HEK293T (cell line): Measurements from ENCODE around the gene PHLDA3.

ENCODE experiments used
- CTCF ChIA-PET: fragments of 350-600 bp; formaldehyde crosslinking; extraction: SDS; loops from one replicate; lab custom pipeline; 2021; ENCODE audit warnings: antibody characterized with exemption, inconsistent platforms; lab: Yijun Ruan, JAX
- POLR2A ChIA-PET: fragments of 350-600 bp; formaldehyde crosslinking; extraction: SDS; loops from one replicate; lab custom pipeline; 2020; ENCODE audit warnings: antibody characterized with exemption, inconsistent platforms; lab: Yijun Ruan, JAX
- DNase-seq: peaks from one replicate; pipeline ENCODE4 v3.0.0; 2012; ENCODE audit warnings: mixed read lengths; ENCODE audit errors: extremely low spot score
- ARNT ChIP-seq: fragments of 450-650 bp; IDR thresholded peaks from 2 replicates; pipeline ENCODE4 v1.6.1; 2017; ENCODE audit warnings: mild to moderate bottlenecking
- BHLHE40 ChIP-seq: fragments of 450-650 bp; IDR thresholded peaks from 2 replicates; pipeline ENCODE4 v1.6.1; 2016; ENCODE audit warnings: mild to moderate bottlenecking, moderate library complexity, borderline replicate concordance
- CTBP1 ChIP-seq: fragments of 450-650 bp; IDR thresholded peaks from 2 replicates; pipeline ENCODE4 v1.6.1; 2016; ENCODE audit warnings: borderline replicate concordance
- ELF4 ChIP-seq: fragments of 450-650 bp; IDR thresholded peaks from 2 replicates; pipeline ENCODE4 v1.6.1; 2017; ENCODE audit warnings: antibody characterized with exemption
- FOXA1 ChIP-seq: fragments of 450-650 bp; IDR thresholded peaks from 2 replicates; pipeline ENCODE4 v1.6.1; 2016; ENCODE audit warnings: mild to moderate bottlenecking
- FOXK2 ChIP-seq: fragments of 450-650 bp; IDR thresholded peaks from 2 replicates; pipeline ENCODE4 v1.6.1; 2016; ENCODE audit warnings: mild to moderate bottlenecking
- FOXM1 ChIP-seq: fragments of 450-650 bp; IDR thresholded peaks from 2 replicates; pipeline ENCODE4 v1.6.1; 2017; ENCODE audit warnings: mild to moderate bottlenecking, borderline replicate concordance
- HDGF ChIP-seq: fragments of 450-650 bp; IDR thresholded peaks from 2 replicates; pipeline ENCODE4 v1.6.1; 2017; ENCODE audit warnings: antibody characterized with exemption, borderline replicate concordance
- L3MBTL2 ChIP-seq: fragments of 450-650 bp; conservative IDR thresholded peaks from 2 replicates; pipeline ENCODE4 v1.6.1; 2016; ENCODE audit warnings: mild to moderate bottlenecking
- LEF1 ChIP-seq: fragments of 450-650 bp; IDR thresholded peaks from 2 replicates; pipeline ENCODE4 v1.6.1; 2017; ENCODE audit warnings: mild to moderate bottlenecking, borderline replicate concordance
- NFRKB ChIP-seq: fragments of 450-650 bp; IDR thresholded peaks from 2 replicates; pipeline ENCODE4 v1.6.1; 2016; ENCODE audit warnings: mild to moderate bottlenecking, moderate library complexity
- SP1 ChIP-seq: fragments of 450-650 bp; IDR thresholded peaks from 2 replicates; pipeline ENCODE4 v1.6.1; 2017
- SUZ12 ChIP-seq: fragments of 450-650 bp; IDR thresholded peaks from 2 replicates; pipeline ENCODE4 v1.6.1; 2016; ENCODE audit warnings: mild to moderate bottlenecking
- TARDBP ChIP-seq: fragments of 450-650 bp; IDR thresholded peaks from 2 replicates; pipeline ENCODE4 v1.6.1; 2016
- ZNF384 ChIP-seq: fragments of 450-650 bp; IDR thresholded peaks from 2 replicates; pipeline ENCODE4 v1.6.1; 2016
- TF ChIP-seq, protein P1 (sequence below): fragments of 450-650 bp; IDR thresholded peaks from 2 replicates; pipeline ENCODE4 v1.6.1; 2016

Gene PHLDA3

DNA sequence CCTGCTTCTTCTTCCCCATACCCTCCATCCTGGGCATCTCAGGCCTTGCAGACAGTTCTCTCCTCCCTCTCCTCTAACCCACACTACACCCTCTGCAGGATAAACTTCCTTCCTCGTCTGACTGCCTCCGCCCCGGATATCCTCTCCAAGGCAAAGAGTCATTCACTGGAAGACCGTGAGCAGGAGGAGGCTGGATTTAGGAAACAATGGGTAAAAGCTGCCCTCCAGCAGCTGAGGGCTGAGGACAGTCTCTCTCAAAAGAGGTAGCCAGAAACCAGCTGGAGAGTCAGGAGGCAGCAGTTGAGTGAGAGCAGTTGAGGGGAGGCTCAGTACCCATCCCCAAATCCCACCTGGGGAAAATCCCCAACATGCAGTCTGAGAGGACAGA lies 36.5 kb upstream of the PHLDA3 start:
- ChIA-PET CTCF (interaction anchor here (1.3 to 1.5 kb wide), 2 partner anchors 25 to 69 kb away, joined by 3 to 5 read pairs; no protein-coding TSS in a partner anchor), POLR2A (no interaction called here)
- no peak for DNase-seq
- TF ChIP-seq FOXA1 (no peak), TARDBP (no peak), SUZ12 (no peak)

DNA sequence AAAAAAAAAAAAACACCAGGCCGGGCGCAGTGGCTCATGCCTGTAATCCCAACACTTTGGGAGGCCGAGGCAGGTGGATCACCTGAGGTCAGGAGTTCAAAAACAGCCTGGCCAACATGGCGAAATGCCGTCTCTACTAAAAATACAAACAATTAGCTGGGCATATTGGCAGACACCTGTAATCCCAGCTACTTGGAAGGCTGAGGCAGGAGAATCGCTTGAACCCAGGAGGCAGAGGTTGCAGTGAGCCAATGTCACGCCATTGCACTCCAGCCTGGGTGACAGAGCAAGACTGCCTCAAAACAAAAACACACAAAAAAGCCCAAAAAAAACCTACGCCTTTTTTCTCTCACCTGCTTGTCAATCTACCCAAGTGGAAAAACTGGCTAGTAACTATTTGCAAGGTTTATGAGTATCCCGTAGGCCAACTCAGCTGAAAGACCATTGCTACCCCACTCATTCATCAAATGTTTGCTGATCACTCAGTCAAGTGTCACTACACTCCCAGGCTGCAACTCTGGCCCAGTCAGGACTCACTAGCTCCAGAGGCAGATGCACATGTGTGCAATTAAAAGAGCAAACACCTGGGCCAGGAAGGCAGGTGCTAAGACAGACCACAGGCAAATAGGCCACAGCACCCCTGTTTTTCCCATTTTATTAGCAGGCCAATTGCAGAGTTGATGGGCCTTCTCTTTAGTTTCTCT lies 36.0 kb upstream of the PHLDA3 start:
- ChIA-PET CTCF (interaction anchor here (0.5 to 5.0 kb wide), 4 partner anchors 8 to 355 kb away, joined by 3 to 58 read pairs (median 18); no protein-coding TSS in a partner anchor), POLR2A (interaction anchor here (2.5 kb wide), 1 partner anchor 8 kb away, joined by 11 read pairs; no protein-coding TSS in a partner anchor)
- DNase-seq = no peak

DNA sequence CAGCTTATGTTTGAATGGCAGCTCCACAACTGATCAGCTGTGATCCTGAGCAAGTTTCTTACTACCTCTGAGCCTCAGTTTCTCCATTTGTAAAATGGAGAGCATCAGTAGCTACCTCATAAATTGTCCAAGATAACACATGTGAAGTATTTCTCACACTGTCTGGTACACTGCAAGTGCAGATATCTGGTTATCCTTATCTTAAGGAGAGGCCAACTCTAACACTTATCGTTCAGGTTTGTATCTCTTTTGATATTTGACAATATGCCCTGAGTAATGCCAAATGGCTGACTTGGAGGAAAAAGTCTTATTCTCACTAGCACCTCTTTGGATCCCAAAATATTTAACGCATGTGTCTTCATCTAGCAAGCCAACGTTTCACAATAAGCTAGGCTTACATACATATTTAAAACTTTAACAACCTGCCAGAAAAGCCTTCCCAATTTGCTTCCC lies 35.2 kb upstream of the PHLDA3 start:
- ChIA-PET POLR2A (interaction anchor here (1.0 to 2.5 kb wide), 2 partner anchors 9 to 18 kb away, joined by 3 to 11 read pairs; no protein-coding TSS in a partner anchor), CTCF (interaction anchor here (0.5 to 5.0 kb wide), 4 partner anchors 9 to 356 kb away, joined by 3 to 58 read pairs (median 17); no protein-coding TSS in a partner anchor)

More for the DNA sequence above, 36.0 kb upstream of the PHLDA3 start:
- no peak for TF ChIP-seq LEF1
- TF ChIP-seq TARDBP = no peak
- no peak for TF ChIP-seq L3MBTL2
- no peak for TF ChIP-seq NFRKB
- TF ChIP-seq ELF4 = no peak
- TF ChIP-seq SUZ12 = no peak
- no peak for TF ChIP-seq FOXA1
- no peak for TF ChIP-seq ARNT
- TF ChIP-seq, protein P1, sequence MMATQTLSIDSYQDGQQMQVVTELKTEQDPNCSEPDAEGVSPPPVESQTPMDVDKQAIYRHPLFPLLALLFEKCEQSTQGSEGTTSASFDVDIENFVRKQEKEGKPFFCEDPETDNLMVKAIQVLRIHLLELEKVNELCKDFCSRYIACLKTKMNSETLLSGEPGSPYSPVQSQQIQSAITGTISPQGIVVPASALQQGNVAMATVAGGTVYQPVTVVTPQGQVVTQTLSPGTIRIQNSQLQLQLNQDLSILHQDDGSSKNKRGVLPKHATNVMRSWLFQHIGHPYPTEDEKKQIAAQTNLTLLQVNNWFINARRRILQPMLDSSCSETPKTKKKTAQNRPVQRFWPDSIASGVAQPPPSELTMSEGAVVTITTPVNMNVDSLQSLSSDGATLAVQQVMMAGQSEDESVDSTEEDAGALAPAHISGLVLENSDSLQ = no peak
- no peak for TF ChIP-seq CTBP1

DNA sequence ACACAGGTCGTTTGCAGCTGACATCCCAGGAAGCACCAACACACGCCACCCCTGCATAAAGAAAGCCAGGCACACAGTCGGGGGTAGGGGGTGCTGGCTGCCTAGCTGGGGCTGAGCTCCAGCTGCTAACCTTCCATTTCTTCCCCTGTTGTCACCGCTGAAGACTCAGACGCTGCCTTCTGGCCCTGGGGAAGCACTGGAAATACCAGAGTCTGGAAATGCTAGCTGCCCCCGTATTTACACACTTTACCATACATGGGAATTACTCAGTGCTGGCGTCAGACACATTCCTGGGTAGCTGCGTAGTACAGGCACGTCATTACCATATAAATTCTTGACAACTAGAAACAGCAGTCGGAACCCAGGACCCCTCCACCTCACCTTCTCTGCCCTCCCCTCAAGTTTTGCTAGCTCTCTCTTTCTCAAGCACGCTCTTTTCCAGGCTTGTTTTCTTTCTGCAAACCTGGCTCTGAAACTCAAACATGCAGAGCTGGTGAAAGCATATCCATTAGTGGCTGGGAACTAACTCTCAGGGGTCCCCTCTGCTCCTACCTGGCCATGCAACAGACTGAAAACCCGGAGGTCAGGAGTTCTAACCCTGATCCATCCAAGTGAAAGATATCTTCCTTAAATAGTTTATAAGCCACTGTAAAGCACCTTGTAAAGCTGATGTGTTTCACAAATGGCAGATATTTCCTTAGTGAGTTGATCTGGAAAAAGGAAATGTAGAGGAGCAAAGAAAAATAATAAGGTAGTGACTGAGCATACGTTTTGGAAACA lies 34.6 kb upstream of the PHLDA3 start:
- ChIA-PET CTCF (interaction anchor here (1.3 to 5.0 kb wide), 3 partner anchors 9 to 56 kb away, joined by 4 to 58 read pairs (median 30); no protein-coding TSS in a partner anchor), POLR2A (interaction anchor here (1.0 to 2.5 kb wide), 3 partner anchors 9 to 18 kb away, joined by 3 to 11 read pairs (median 3); no protein-coding TSS in a partner anchor)
- TF ChIP-seq NFRKB (no peak), CTBP1 (no peak), LEF1 (no peak), HDGF (no peak), SUZ12 (no peak), FOXM1 (no peak), L3MBTL2 (no peak), ELF4 (no peak), FOXA1 (no peak), ZNF384 (no peak)
- no peak for DNase-seq

More for the DNA sequence above, 35.2 kb upstream of the PHLDA3 start:
- no peak for TF ChIP-seq ARNT
- TF ChIP-seq NFRKB = no peak
- no peak for TF ChIP-seq SP1
- no peak for TF ChIP-seq FOXA1
- no peak for DNase-seq

DNA sequence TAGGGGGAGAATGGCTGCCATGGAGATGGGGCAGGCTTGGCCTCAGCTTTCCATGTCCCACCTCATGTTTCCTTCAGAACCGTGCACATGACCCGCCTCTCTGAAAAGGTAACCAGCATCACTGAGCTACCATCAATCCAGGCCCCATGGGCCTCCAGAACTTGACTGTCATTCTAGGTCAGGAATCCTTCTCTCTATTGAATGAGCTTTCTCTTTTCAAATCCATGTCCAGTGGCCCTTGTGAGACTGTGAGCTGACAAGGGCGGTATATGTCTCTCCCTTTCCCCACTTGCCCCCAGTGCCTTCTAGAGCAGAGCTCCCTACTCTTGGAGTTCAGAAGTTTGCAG lies 33.5 kb upstream of the PHLDA3 start:
- POLR2A ChIA-PET = interaction anchor here (0.9 to 1.0 kb wide), 2 partner anchors 9 to 18 kb away, joined by 3 read pairs; no protein-coding TSS in a partner anchor
- CTCF ChIA-PET = interaction anchor here (0.7 to 5.0 kb wide), 4 partner anchors 11 to 498 kb away, joined by 3 to 58 read pairs (median 17); no protein-coding TSS in a partner anchor
- no peak for TF ChIP-seq SP1
- TF ChIP-seq FOXK2 = no peak
- no peak for TF ChIP-seq NFRKB
- no peak for TF ChIP-seq ZNF384
- no peak for TF ChIP-seq HDGF
- TF ChIP-seq BHLHE40 = no peak
- TF ChIP-seq LEF1 = no peak
- no peak for TF ChIP-seq L3MBTL2
- TF ChIP-seq SUZ12 = no peak
- no peak for DNase-seq

DNA sequence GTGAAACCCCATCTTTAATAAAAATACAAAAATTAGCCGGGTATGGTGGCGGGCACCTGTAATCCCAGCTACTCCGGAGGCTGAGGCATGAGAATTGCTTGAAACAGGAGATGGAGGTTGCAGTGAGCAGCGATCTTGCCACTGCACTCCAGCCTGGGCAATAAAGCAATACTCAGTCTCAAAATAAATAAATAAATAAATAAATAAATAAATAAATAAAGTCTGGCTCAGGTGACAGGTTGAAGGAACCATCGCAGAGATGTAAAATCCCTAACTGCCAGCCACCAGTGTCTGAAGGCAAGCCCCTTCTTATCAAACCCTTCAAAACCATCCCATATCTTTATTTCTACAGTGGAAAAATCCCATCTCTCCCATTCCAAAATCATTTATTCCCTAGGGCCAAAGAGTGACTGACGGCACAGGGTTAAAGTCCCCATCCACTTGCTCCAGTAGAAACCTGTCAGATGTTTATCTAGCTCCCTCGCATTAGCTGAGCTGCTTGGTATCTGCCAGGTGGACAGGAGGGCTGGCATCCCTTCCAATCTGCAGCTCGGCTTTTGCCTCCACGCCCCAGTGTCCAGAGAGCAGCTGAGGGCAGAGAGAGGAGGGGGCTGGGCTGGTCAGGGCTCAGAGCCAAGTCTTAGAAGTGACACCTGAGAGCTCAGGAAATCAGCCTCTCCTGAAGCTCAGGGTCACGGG lies 33.0 kb upstream of the PHLDA3 start:
- DNase-seq = no peak
- TF ChIP-seq FOXK2 (no peak), FOXM1 (no peak), ARNT (no peak), L3MBTL2 (no peak), BHLHE40 (no peak), FOXA1 (no peak), HDGF (no peak), LEF1 (no peak), NFRKB (no peak), SUZ12 (no peak), SP1 (no peak)
- TF ChIP-seq, protein P1 = no peak
- CTCF ChIA-PET = interaction anchor here (0.7 to 5.0 kb wide), 3 partner anchors 11 to 498 kb away, joined by 3 to 58 read pairs (median 30); no protein-coding TSS in a partner anchor
- POLR2A ChIA-PET = interaction anchor here (0.9 kb wide), 1 partner anchor 18 kb away, joined by 3 read pairs; no protein-coding TSS in a partner anchor
